A549 (cell line): ENCODE results near the gene INPP4B. TPM values are rescaled to one million over a fixed set of nuclear protein-coding genes. Genes with fewer than 3 reads are reported as not detected.

Experiments used
- ATAC-seq, 2 experiments: fragments of 200-7000 bp in 1 of 2; fragments of >200 bp in 1 of 2; cut with Nextera tagmentation in 1 of 2; cut with Tn5 transposase in 1 of 2; 3 replicates each; pipeline versions ENCODE4 v1.8.0 to v1.9.1; 2018 to 2020; ENCODE audit warnings: mild to moderate bottlenecking in 1 of 2, moderate library complexity in 1 of 2
- CTCF ChIA-PET: fragments of 300-600 bp; sonication (Branson Sonifier 250); formaldehyde crosslinking; extraction: SDS; loops from one replicate; lab custom pipeline; 2021; ENCODE audit warnings: antibody characterized with exemption, inconsistent platforms; lab: Yijun Ruan, JAX
- POLR2A ChIA-PET: fragments of 350-600 bp; formaldehyde crosslinking; extraction: SDS; loops from one replicate; lab custom pipeline; 2021; ENCODE audit warnings: antibody characterized with exemption, inconsistent platforms; lab: Yijun Ruan, JAX
- DNase-seq, 2 experiments: peaks; one replicate each; pipeline versions ENCODE4 v3.0.0 to v3.0.0-alpha.2; 2011 to 2016; ENCODE audit warnings: low read depth in 1 of 2, low spot score in 1 of 2
- FAIRE-seq: peaks from 2 replicates; lab custom pipeline; 2011; peaks lifted over from hg19 to GRCh38; lab: Jason Lieb, UNC
- H3K27ac ChIP-seq, 2 experiments: fragments of >200 bp; sonication (Bioruptor Twin); formaldehyde crosslinking; 3 replicates each; pipeline ENCODE4 v1.5.1; 2016 to 2017
- H3K4me1 ChIP-seq: fragments of >200 bp; sonication (Bioruptor Twin); formaldehyde crosslinking; 3 replicates; pipeline ENCODE4 v1.6.1; 2016
- H3K4me2 ChIP-seq: fragments of >200 bp; sonication (Bioruptor Twin); formaldehyde crosslinking; 3 replicates; pipeline ENCODE4 v1.6.1; 2016
- H3K4me3 ChIP-seq: fragments of >200 bp; sonication (Bioruptor Twin); formaldehyde crosslinking; 3 replicates; pipeline ENCODE4 v1.5.1; 2016
- H3K9me3 ChIP-seq: fragments of >200 bp; sonication (Bioruptor Twin); formaldehyde crosslinking; 3 replicates; pipeline ENCODE4 v1.6.1; 2016
- BCL3 ChIP-seq: fragments of >200 bp; sonication (Bioruptor Twin); formaldehyde crosslinking; IDR thresholded peaks from 3 replicates; pipeline ENCODE4 v1.6.1; 2016
- BHLHE40 ChIP-seq: IDR thresholded peaks from 2 replicates; pipeline ENCODE4 v1.6.1; 2012; ENCODE audit warnings: low read depth, low read length, inconsistent platforms
- CBX2 ChIP-seq: fragments of 200-600 bp; sonication (generic); IDR thresholded peaks from 2 replicates; pipeline ENCODE4 v1.6.1; 2016; ENCODE audit warnings: low read depth, mild to moderate bottlenecking, borderline replicate concordance
- CHD2 ChIP-seq: fragments of 150-350 bp; IDR thresholded peaks from 2 replicates; pipeline ENCODE4 v1.6.1; 2014; ENCODE audit warnings: low read length; ENCODE audit not compliant: partially characterized antibody
- CHD4 ChIP-seq: fragments of 200-600 bp; sonication (generic); IDR thresholded peaks from 2 replicates; pipeline ENCODE4 v1.6.1; 2016; ENCODE audit warnings: antibody characterized with exemption, mild to moderate bottlenecking, borderline replicate concordance
- CTCF ChIP-seq: fragments of >200 bp; sonication (Bioruptor Twin); formaldehyde crosslinking; IDR thresholded peaks from 3 replicates; pipeline ENCODE4 v1.5.1; 2016
- ESRRA ChIP-seq: fragments of 150-350 bp; IDR thresholded peaks from 2 replicates; pipeline ENCODE4 v1.6.1; 2014; ENCODE audit warnings: mild to moderate bottlenecking, low read length, borderline replicate concordance
- HES2 ChIP-seq: fragments of >200 bp; sonication (Bioruptor Twin); formaldehyde crosslinking; IDR thresholded peaks from 2 replicates; pipeline ENCODE4 v1.6.1; 2016
- JUN ChIP-seq, 2 experiments: fragments of >200 bp; sonication (Bioruptor Twin); formaldehyde crosslinking; IDR thresholded peaks; 2 replicates in 1 of 2; 3 replicates in 1 of 2; pipeline ENCODE4 v1.6.1; 2016 to 2017
- JUNB ChIP-seq: fragments of >200 bp; sonication (Bioruptor Twin); formaldehyde crosslinking; IDR thresholded peaks from 2 replicates; pipeline ENCODE4 v1.6.1; 2016
- KDM5A ChIP-seq: fragments of 200-600 bp; sonication (generic); IDR thresholded peaks from 2 replicates; pipeline ENCODE4 v1.6.1; 2016; ENCODE audit warnings: antibody characterized with exemption, mild to moderate bottlenecking
- MAX ChIP-seq: IDR thresholded peaks from 2 replicates; pipeline ENCODE4 v1.6.1; 2012
- MYC ChIP-seq: IDR thresholded peaks from 2 replicates; pipeline ENCODE4 v1.6.1; 2012; ENCODE audit warnings: mild to moderate bottlenecking, inconsistent platforms, low read length, improper control_type of control experiment, borderline replicate concordance
- NPAS2 ChIP-seq: fragments of 250-450 bp; sonication (Bioruptor Pico); IDR thresholded peaks from 2 replicates; pipeline ENCODE4 v1.8.0; 2022; ENCODE audit warnings: mild to moderate bottlenecking, moderate library complexity, borderline replicate concordance
- PBX3 ChIP-seq: IDR thresholded peaks from 2 replicates; pipeline ENCODE4 v1.6.1; 2012
- PHF8 ChIP-seq: fragments of 200-600 bp; sonication (generic); IDR thresholded peaks from 2 replicates; pipeline ENCODE4 v1.6.1; 2016; ENCODE audit warnings: low read depth, mild to moderate bottlenecking, antibody characterized with exemption, moderate library complexity, borderline replicate concordance
- POLR2AphosphoS2 ChIP-seq: conservative IDR thresholded peaks from 2 replicates; pipeline ENCODE4 v1.6.1; 2012; ENCODE audit warnings: low read length, improper control_type of control experiment, inconsistent platforms
- RAD21 ChIP-seq, 2 experiments: fragments of >200 bp in 1 of 2; sonication (Bioruptor Twin) in 1 of 2; formaldehyde crosslinking in 1 of 2; IDR thresholded peaks in 1 of 2; conservative IDR thresholded peaks in 1 of 2; 2 replicates in 1 of 2; 3 replicates in 1 of 2; pipeline ENCODE4 v1.6.1; 2012 to 2018; ENCODE audit warnings: inconsistent platforms in 1 of 2
- RFX5 ChIP-seq: fragments of 450-650 bp; IDR thresholded peaks from 2 replicates; pipeline ENCODE4 v1.7.1; 2014; ENCODE audit warnings: antibody characterized with exemption, mild to moderate bottlenecking, moderate library complexity
- RNF2 ChIP-seq: fragments of 200-600 bp; sonication (generic); IDR thresholded peaks from 2 replicates; pipeline ENCODE4 v1.6.1; 2016; ENCODE audit warnings: low read depth, mild to moderate bottlenecking, antibody characterized with exemption, moderate library complexity, borderline replicate concordance
- TFCP2L1 ChIP-seq: fragments of 250-450 bp; sonication (Bioruptor Pico); IDR thresholded peaks from 2 replicates; pipeline ENCODE4 v1.5.0; 2021; ENCODE audit warnings: mild to moderate bottlenecking
- USF2 ChIP-seq: fragments of 450-650 bp; IDR thresholded peaks from 2 replicates; pipeline ENCODE4 v1.6.1; 2014; ENCODE audit warnings: antibody characterized with exemption
- WGBS: methylation state at CpG from one replicate; pipeline ENCODE4 v1.1.6; 2017; ENCODE audit errors: missing lambda C conversion rate; 5-methylcytosine and 5-hydroxymethylcytosine counted together
- polyA plus RNA-seq, 4 experiments: library from polyadenylated mRNA; depleted of rRNA in 3 of 4; stranded (reverse); fragments of >200 nt; fragmentation: RNase III in 1 of 4; extraction: RNeasy Plus Mini Kit Qiagen cat#74134 plus additional on column Dnase treatment in 1 of 4; gene quantifications; 2 replicates in 3 of 4; 3 replicates in 1 of 4; pipeline ENCODE4 v1.2.3, GENCODE V29; 2011 to 2017

The INPP4B gene
- polyA plus RNA-seq, 2 of the 4 experiments (the other 2 are of a cell fraction) = 7.2 to 14.9 TPM

DNA sequence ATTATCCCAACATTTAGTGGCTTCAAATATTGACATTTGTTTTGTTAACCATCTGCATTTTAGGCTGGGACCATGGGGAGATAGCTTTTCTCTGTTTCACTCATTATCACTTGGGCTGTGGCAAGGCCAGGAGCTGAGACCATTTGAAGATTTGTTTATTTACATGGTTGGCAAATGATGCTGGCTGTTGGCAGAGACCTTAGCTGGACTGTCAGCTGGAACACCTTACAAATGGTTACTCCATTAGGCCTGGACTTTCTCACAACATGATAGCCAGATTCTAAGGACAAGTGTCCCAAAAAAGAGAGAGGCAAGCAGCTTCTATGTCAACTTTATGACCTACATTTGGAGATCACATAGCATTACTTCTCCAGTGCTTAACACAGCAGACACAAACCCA, 130.4 kb downstream of the INPP4B start (continued):
- no peak for TF ChIP-seq KDM5A
- TF ChIP-seq, all 56 proteins: peak for 0

DNA sequence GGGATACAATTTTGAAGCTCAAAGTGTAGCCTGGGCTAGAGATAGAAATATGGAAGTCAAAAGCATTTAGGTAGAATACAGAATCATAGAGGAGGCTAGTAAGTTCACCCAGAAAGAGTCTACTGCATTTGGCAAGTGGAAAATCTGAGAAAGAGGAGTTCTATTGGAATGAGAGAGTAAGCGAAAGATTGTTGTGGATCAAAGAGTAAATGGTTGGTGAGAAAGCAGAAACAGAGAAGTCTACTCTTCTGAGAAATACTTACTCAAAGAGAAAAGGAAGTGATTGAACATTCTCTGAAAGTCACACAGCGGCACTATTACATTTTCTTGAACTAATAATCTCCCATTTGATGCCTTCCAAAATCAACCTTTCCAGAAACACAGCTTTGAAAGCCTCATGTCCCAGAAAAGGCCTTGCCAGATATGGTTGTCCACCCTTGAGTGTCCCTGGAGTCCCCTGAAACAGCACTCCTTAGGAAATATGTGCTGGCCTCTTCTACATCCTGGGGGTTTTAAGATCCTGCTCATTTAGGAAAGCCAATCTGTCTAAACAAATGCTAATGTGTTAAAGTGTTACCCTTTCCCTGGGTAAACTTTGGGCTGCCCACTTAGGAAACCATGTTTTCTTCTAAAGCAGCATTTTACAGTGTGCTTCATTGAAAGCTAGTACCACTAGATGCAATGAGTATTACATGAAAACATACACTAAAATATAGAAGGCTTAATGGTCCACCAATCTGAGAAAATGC, 132.6 kb downstream of the INPP4B start:
- ChIA-PET POLR2A (no interaction called here), CTCF (no interaction called here)
- H3K4me2 ChIP-seq = no peak overlapping the region
- no peak for TF ChIP-seq POLR2AphosphoS2
- TF ChIP-seq PBX3 = no peak
- no peak for TF ChIP-seq CHD2
- no peak for TF ChIP-seq JUNB
- no peak for TF ChIP-seq BCL3
- TF ChIP-seq HES2 = no peak
- no peak for FAIRE-seq
- no peak for ATAC-seq
- DNase-seq = no peak
- no peak overlapping the region for H3K27ac ChIP-seq
- no peaks in the 10 kb centered on the region for H3K9me3 ChIP-seq
- no peaks in the 10 kb centered on the region for H3K4me1 ChIP-seq
- no peak overlapping the region for H3K4me3 ChIP-seq
- WGBS = 85% methylated on average over 2 of the region's 2 CpGs

- no peak for ATAC-seq
- no peaks in the 10 kb centered on the region for H3K9me3 ChIP-seq
- H3K27ac ChIP-seq = no peak overlapping the region
- DNase-seq = no peak
- no peak overlapping the region for H3K4me2 ChIP-seq
- TF ChIP-seq BHLHE40 (no peak), ESRRA (no peak)
- TF ChIP-seq, all 56 proteins: peak for 0
- Histone ChIP-seq H3K4me1 (no peaks in the 10 kb centered on the region), H3K4me3 (no peak overlapping the region)
- CTCF ChIA-PET = no interaction called here
- no CpG with 5 or more reads among the region's 1 CpG for WGBS
- no peak for FAIRE-seq
- POLR2A ChIA-PET = no interaction called here
These were observed 137.9 kb downstream of the INPP4B start for GRCh38 chr4:142708231-142708630.

DNA sequence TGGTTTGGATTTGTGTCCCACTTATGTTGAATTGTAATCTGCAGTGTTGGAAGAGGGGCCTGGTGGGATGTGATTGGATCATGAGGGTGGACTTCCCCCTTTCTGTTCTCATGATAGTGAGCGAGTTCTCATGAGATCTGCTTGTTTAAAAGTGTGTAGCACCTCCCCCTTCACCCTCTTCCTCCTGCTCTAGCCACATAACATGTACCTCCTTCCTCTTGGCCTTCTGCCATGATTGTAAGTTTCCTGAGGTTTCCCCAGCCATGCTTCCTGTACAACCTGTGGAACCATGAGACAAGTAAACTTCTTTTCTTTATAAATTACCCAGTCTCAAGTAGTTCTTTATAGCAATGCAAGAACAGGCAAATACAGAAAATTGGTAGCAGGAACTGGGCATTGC, 138.7 kb downstream of the INPP4B start:
- ATAC-seq (no peak), FAIRE-seq (no peak), DNase-seq (no peak)
- Histone ChIP-seq H3K27ac (no peak overlapping the region), H3K4me2 (no peak overlapping the region), H3K4me3 (no peak overlapping the region), H3K9me3 (no peaks in the 10 kb centered on the region), H3K4me1 (no peaks in the 10 kb centered on the region)
- WGBS = 80% methylated on average over 1 of the region's 1 CpG
- CTCF ChIA-PET = no interaction called here
- POLR2A ChIA-PET = no interaction called here
- TF ChIP-seq MYC (no peak), USF2 (no peak), RFX5 (no peak), NPAS2 (CRISPR knock-in tag) (no peak), BCL3 (no peak), MAX (no peak), TFCP2L1 (CRISPR knock-in tag) (no peak), RNF2 (no peak), CTCF (no peak), CHD4 (no peak), PHF8 (no peak), JUN (IDR thresholded peaks at IDR 0.05) (no peak), PBX3 (no peak), CBX2 (no peak), RAD21 (conservative IDR thresholded peaks at IDR 0.05 in 1 of 2, IDR thresholded peaks at IDR 0.05 in 1 of 2) (no peak)
